Neural crest cell (in vitro differentiated cells): Measurements from ENCODE around the gene TDRD7. TPM values are rescaled to one million over a fixed set of nuclear protein-coding genes. Genes with fewer than 3 reads are reported as not detected.

Source experiments
- DNase-seq: peaks from one replicate; pipeline ENCODE4 v3.0.0; 2021; ENCODE audit warnings: low read depth, mixed read lengths, low spot score
- H3K27ac Mint-ChIP-seq: one replicate; pipeline ENCODE4 v1.8.0; 2021; ENCODE audit warnings: mild to moderate bottlenecking, mixed read lengths; ENCODE audit not compliant: unreplicated experiment
- H3K27me3 Mint-ChIP-seq: 2 replicates; pipeline ENCODE4 v1.8.0; 2021; ENCODE audit warnings: low read depth, mild to moderate bottlenecking, mixed read lengths
- H3K36me3 Mint-ChIP-seq: 2 replicates; pipeline ENCODE4 v1.8.0; 2021; ENCODE audit warnings: low read depth, mild to moderate bottlenecking, mixed read lengths
- H3K4me1 Mint-ChIP-seq: 2 replicates; pipeline ENCODE4 v1.8.0; 2021; ENCODE audit warnings: mixed read lengths
- H3K4me3 Mint-ChIP-seq: one replicate; pipeline ENCODE4 v1.8.0; 2021; ENCODE audit warnings: mild to moderate bottlenecking, mixed read lengths
- H3K9me3 Mint-ChIP-seq: 2 replicates; pipeline ENCODE4 v1.8.0; 2021; ENCODE audit warnings: mixed read lengths
- CTCF ChIP-seq: fragments of 200-600 bp; sonication (generic); conservative IDR thresholded peaks from 2 replicates; pipeline ENCODE4 v1.5.0; 2021; ENCODE audit warnings: antibody characterized with exemption, mild to moderate bottlenecking
- total RNA-seq: library from RNA; stranded (reverse); gene quantifications from 2 replicates; pipeline ENCODE4 v1.2.1, GENCODE V29; 2021

Gene TDRD7
- total RNA-seq, 1 donor from 2014 or later = 1.5 TPM

- TF ChIP-seq CTCF = no peak
- H3K27me3 Mint-ChIP-seq = peaks cover 33% of the 10 kb centered on the region
- DNase-seq = no peak
- no peaks in the 10 kb centered on the region for H3K36me3 Mint-ChIP-seq
- H3K4me3 Mint-ChIP-seq = no peak overlapping the region
- peaks cover 7% of the 10 kb centered on the region for H3K4me1 Mint-ChIP-seq
- no peak overlapping the region for H3K27ac Mint-ChIP-seq
- H3K9me3 Mint-ChIP-seq = no peaks in the 10 kb centered on the region
These were observed 102.6 kb downstream of the TDRD7 start for GRCh38 chr9:97514531-97514930.

- Mint-ChIP-seq H3K27me3 (peaks cover 33% of the 10 kb centered on the region), H3K36me3 (no peaks in the 10 kb centered on the region), H3K4me1 (peaks cover 7% of the 10 kb centered on the region), H3K4me3 (no peak overlapping the region), H3K27ac (no peak overlapping the region), H3K9me3 (no peaks in the 10 kb centered on the region)
- no peak for TF ChIP-seq CTCF
- DNase-seq = no peak
These were observed 103.8 kb downstream of the TDRD7 start for GRCh38 chr9:97515662-97516061.

GRCh38 chr9:97516111-97516510 lies 104.2 kb downstream of the TDRD7 start:
- TF ChIP-seq CTCF = no peak
- no peak for DNase-seq
- H3K27ac Mint-ChIP-seq = no peak overlapping the region
- H3K27me3 Mint-ChIP-seq = peaks cover 36% of the 10 kb centered on the region
- H3K36me3 Mint-ChIP-seq = no peaks in the 10 kb centered on the region
- no peak overlapping the region for H3K4me3 Mint-ChIP-seq
- no peaks in the 10 kb centered on the region for H3K9me3 Mint-ChIP-seq
- peaks cover 7% of the 10 kb centered on the region for H3K4me1 Mint-ChIP-seq

- no peaks in the 10 kb centered on the region for H3K36me3 Mint-ChIP-seq
- peaks cover 7% of the 10 kb centered on the region for H3K4me1 Mint-ChIP-seq
- H3K9me3 Mint-ChIP-seq = no peaks in the 10 kb centered on the region
- H3K27me3 Mint-ChIP-seq = peaks cover 37% of the 10 kb centered on the region
- no peak for DNase-seq
- no peak for TF ChIP-seq CTCF
- H3K27ac Mint-ChIP-seq = no peak overlapping the region
- H3K4me3 Mint-ChIP-seq = no peak overlapping the region
These were observed 105.6 kb downstream of the TDRD7 start for GRCh38 chr9:97517331-97518089.

GRCh38 chr9:97518166-97518908 lies 106.4 kb downstream of the TDRD7 start:
- no peak overlapping the region for H3K27ac Mint-ChIP-seq
- no peaks in the 10 kb centered on the region for H3K9me3 Mint-ChIP-seq
- H3K4me1 Mint-ChIP-seq = peaks cover 7% of the 10 kb centered on the region
- DNase-seq = no peak
- peaks cover 37% of the 10 kb centered on the region for H3K27me3 Mint-ChIP-seq
- no peaks in the 10 kb centered on the region for H3K36me3 Mint-ChIP-seq
- no peak overlapping the region for H3K4me3 Mint-ChIP-seq
- no peak for TF ChIP-seq CTCF
